Stimulated activated CD4-positive, alpha-beta T cell treated with anti-CD3 and anti-CD28 coated beads, Interleukin-15, amount 100 ng/mL, for 1 hour (primary cell): ENCODE results near the gene MRPS9.
A peak's percentile ranks its signal among the peaks of the same experiment; 100 is the strongest.

Experiments used
- DNase-seq, 2 donors: peaks; one replicate each; pipeline ENCODE4 v3.0.0-alpha.2; 2020; ENCODE audit warnings: low read depth in 1 of 2, low spot score in 1 of 2

MRPS9 gene

DNA sequence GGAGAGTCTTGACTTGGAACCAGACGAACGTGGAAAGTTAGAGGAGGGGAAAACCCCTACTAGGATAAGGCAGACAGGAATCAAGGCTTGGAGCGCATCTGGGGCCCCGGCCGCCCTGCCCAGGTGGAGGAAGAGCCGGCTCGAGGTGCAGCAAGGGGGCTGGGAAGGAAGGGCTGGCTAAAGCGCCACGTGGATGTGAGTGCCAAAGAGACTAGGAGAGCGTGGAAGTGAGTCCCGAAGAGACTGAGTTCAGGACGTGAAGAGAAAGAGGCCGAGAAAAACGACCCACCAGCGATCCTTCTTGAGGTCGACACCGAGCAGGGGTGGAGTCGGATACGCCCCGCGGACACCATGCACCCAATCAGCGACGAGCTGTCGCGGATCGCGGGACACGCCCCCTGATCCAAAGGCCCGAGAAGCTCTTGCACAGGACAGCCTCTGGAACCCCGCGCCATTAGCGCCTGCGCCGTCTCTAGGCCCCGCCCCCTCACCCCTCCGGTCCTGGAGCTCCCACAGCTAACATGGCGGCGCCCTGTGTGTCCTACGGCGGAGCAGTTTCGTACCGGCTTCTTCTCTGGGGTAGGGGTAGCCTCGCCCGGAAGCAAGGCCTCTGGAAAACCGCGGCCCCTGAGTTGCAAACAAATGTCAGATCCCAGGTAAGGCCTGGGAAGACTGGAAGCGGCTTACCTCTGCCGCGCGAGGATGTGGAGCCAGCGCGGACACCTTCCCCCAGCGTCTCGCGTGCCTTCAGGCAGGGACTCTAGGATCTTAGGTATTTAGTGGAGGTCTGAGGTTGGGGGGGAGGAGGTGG, at the start of gene MRPS9:
TSS of gene MRPS9 (plus strand) at position 498 of the 811 bp plus-strand sequence. CDS start at position 522, 24 bp downstream.
- DNase-seq: peak; percentile 95 to 97

DNA sequence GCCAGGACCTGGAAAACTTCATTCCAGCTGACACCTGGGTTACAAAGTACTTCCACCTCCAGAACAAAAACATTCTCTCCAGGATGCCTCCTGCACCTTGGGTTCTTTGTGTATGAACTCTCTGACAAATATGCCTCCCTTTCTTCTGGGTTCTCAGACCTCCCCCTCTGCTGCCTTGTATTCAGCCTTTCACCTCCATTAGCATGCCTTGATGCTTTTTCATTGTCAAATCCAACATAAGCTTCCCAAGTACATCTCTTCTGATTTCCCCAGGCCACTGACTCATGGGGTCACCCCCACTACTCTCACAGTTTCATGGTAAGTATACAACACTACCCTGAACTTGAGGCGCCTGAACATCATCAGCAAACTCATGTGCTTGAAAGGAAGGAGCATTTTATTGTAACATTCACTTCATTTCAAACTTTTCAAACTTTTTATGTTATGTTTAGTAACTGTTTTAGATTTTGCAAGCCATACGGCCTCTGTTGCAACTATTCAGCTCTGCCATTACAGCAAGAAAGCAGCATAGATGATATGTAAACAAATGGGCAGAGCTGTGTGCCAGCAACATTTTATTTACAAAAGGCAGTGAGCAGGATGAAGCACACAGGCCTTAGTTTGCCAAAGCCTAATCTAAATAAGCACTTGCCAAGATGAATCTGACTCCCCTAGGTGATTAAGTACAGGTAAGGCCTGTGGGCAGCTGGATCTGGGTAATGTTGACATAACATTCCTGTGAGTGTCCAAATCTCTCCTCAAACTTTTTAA, 32.5 kb upstream of the MRPS9 start:
- DNase-seq: no peak

DNA sequence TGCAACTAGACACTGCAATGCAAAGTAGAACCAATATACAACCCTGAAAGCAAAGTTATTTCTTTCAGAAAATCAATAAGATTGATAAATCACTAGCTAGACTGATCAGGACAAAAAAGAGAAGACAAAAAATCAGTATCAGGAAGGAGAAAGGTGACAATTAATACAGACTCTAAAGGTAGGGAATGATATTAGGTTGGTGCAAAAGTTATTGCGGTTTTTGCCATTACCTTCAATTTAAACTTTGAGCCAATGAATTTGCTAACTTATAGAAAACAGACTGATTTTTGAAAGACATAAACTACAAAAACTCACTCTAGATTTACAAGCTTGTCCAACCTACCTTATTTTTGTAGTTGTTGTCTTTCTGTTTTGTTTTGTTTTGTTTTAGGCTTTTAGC, 30.5 kb upstream of the MRPS9 start:
- DNase-seq: no peak

DNA sequence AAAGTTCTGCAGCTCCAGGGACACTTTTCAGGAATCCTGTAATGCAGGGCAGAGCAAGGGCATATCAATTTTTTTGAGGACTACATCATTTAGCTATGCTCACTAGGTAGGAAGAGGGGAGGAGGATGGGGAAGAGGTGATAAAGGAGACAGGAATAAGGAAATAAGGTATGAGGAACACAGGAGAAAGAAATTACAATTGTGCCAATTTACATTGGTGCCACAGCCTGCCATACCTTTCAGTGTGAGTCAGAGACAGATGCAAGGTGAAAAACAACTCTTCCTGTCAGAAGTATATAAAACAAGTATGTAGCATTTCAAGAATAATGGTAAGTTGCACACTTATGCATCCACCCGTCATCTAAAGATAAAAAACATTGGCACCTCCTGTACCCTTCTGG, 5.4 kb upstream of the MRPS9 start:
- DNase-seq: no peak

DNA sequence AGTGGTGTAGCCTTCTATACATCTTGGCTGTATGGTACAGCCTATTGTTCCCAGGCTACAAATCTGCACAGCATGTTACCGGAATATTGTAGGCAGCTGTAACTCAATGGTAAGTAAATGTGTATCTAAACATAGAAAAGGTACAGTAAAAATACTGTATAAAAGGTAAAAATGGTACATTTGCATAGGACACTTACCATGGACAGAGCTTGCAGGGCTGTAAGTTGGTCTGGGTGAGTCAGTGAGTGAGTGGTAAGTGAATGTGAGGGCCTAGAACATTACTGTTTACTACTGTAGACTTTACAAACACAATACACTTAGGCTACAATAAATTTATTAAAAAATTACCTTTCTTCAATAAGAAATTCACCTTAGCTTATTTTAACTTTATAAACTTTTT, 3.7 kb upstream of the MRPS9 start:
- no peak for DNase-seq

DNA sequence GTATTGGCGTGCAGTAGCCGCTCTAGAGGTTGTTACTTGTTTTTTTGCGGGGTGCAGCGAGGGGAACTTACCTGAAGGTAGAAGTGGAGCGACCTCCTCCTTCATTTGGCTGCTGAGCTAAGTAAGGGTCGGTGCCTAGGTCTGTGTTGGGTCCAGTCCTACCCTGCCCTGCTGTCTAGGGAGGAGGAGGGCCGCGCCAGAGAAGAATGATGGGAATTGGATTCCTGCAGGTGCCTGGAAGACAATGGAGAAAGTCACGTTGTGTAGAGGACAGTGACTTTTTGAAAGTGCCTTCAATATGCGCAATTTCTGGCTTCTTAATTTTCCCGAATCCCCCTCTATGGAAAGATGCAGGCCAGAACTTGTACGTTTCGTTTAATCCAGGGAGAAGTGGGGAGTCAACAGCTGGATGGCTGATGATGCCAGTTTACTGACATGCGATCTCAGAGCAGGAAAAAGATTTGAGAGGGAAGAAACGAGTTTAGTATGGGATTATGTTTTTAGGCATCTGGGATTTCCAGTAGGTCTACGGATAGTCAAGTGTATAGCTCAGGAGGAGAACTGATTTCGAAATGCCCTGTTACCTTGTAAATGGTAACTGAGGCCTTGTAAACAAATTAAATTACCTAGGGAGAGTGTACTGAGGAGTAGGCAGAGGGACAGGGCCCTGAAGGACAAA, 653 bp downstream of the MRPS9 start:
- no peak for DNase-seq

DNA sequence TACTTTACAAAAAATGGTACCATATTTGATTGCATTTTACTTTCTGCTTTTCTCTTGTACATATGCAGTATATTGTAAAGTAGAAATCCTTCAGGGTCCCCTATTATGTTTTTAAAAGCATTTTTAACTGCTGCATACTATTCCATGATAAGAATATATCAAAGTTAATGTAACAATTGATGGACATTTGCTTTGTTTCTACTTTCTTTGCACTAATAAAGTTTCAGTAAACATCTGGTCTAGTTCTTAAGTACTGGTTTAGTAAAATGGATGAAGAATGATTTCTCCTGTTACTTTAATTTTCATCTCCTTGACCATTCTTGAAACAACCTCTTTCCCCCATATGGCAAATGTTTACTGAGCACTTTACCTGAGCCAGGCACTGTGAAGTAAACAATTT, 1.7 kb downstream of the MRPS9 start:
- DNase-seq: no peak

DNA sequence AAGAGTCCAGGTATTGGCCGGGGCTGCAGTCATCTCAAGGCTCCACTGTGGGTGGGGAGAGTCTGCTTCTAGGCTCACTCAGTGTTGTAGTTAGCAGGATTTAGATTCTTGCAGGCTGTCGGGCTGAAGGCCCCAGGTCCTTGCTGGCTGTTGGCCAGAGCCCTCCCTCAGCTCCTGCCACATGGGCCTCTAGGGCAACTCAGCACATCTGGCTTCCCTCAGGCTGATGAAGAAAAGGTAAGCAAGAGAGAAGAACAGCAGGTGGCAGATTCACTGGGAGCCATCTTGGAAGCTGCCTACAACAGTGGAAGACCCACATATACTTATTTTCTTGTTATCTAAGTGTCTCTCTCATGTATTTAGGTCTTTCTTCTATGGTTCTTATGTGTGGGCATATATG, 4.3 kb downstream of the MRPS9 start:
- no peak for DNase-seq

DNA sequence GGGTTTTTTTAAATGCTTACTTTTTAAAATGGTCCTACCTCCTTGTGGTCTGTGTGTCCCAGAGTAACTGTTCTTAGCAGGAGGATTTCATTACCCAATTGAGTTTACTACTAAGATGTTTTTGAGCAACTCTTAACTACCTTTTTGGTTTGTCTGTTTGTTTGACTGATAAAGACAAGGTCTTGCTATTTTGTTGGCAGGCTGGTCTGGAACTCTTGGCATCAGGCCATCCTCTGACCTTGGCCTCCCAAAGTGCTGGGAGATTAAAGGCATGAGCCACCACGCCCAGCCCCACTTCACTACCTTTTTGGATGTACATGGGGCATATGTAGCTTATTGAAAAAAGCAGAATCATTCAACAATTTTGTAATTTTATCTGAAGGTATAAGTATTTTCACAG, 14.9 kb downstream of the MRPS9 start:
- no peak for DNase-seq

DNA sequence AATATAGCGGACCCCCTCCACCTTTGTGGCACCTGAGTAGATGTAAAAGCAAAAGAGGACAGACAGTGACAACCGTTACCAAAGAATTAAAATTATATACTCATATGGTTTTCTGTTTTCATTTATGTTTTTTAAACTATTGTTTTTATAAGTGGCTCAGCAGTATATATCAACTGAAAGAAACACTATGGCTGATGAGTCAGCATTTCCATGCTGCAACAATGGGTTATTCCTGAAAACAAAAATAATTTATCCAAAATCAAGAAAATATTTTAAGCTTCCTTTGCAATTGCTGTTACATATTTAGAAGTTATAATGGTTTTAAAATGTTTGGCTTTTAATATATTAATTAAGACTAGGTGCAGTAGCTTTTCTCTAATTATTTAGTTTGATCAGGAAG, 17.7 kb downstream of the MRPS9 start:
- no peak for DNase-seq

DNA sequence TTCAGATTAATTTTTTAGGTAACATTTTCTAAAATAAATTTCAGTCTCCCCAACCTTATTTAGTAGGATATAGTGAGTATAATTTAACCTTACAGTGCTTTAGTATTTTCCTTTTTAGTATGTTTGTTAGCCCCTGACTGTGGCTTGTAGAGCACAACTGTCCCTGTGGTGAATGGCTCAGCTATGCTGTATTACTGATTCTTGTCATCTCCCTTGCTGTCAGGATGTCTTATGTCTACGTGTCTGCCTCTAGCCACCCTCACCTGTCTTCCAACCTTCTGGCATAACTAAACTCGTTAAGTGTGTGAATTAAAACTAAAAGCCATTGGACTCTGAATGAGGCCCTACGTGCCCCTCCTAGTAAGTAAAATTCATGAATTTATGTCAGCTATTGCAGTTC, 18.4 kb downstream of the MRPS9 start:
- DNase-seq: no peak

DNA sequence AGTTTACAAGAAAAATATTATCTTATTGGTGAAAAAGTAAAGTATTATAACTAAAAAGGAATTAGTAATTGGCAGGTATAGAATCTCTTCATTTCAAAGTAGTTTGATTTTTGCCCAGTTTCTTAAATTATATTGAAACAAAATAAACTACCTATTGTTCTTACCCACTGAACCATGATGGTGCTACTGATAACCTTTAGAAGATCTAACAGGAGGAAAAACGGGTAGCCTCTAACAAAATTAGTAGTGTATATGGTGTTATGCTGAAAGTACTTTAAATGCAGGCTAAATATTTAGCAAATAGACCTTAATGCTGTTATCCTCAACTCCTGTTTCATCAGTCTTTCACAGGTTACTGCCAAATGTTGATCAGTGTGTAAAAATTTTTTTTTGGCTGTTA, 19.1 kb downstream of the MRPS9 start:
- no peak for DNase-seq

DNA sequence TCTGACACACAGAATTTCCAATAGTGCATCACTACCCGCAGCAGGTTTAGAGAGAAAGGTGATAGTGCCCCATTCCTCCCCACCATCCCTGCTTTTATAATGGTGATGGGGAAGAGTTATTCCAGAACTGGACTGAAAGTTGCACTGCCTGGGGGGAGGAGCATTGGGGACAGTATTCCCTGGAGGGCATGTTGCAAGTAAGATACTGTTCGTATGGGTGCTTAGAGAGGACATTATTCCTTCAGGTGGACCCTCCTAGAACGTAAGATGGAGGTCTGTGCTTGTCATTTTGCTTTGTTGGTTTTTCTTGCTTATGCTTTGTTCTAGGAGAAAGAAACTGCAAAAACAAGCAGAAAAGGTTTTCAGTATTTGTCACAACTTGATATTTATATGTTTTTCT, 23.7 kb downstream of the MRPS9 start:
- DNase-seq: no peak

DNA sequence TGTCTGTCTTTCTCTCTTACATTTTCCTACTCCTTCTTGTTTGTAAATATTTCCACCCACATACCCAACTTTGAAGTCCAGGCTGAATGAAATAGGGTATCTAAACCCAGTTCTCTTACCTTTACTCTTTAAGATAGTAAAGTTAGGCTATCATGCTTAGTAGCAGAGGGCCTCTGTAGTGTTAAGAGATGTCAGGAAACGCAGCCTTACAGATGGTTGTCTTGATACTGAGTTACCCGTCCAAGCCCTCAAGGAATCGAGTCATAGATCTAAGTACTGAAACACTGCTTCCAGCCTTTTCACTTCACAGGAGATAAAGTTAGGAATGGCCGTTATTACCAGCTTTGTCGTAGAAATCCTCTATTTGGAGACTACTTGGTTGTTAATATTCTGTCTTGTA, 24.3 kb downstream of the MRPS9 start:
- DNase-seq: no peak

DNA sequence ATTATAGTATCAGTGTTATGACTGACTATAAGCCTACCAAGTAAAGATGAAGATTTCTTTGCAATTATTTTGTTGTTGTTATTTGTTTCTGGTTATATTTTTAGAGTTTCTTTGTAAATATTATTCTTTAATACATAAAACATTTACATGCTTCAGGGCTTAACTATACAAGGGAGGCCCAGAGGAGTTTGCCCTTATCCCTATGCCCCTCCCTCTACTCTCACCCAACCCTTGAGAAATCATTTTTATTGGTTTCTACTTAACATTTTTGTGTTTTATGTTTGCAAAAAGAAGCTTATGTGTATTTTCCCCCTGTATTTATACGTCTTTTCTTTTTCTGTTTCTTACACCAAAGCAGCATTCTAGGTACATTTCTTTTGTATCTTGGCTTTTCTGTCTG, 30.5 kb downstream of the MRPS9 start:
- no peak for DNase-seq

DNA sequence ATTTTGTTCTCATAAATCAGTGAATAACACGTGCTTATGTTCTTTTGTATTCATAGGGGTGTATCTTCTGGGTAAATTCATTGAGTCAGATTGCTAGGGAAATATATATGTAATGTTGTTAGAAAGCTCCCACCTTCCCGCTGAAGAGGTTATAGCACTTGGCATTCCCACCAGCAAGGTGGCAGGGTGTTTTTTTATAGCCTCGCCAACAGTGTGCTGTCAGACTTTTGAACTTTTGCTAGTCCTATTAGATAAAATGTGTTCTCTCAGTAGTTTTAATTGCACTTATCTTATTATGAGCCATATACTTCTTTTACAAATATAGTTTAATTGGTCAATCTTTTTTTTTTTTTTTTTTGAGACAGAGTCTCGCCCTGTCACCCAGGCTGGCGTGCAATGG, 31.0 kb downstream of the MRPS9 start:
- no peak for DNase-seq

DNA sequence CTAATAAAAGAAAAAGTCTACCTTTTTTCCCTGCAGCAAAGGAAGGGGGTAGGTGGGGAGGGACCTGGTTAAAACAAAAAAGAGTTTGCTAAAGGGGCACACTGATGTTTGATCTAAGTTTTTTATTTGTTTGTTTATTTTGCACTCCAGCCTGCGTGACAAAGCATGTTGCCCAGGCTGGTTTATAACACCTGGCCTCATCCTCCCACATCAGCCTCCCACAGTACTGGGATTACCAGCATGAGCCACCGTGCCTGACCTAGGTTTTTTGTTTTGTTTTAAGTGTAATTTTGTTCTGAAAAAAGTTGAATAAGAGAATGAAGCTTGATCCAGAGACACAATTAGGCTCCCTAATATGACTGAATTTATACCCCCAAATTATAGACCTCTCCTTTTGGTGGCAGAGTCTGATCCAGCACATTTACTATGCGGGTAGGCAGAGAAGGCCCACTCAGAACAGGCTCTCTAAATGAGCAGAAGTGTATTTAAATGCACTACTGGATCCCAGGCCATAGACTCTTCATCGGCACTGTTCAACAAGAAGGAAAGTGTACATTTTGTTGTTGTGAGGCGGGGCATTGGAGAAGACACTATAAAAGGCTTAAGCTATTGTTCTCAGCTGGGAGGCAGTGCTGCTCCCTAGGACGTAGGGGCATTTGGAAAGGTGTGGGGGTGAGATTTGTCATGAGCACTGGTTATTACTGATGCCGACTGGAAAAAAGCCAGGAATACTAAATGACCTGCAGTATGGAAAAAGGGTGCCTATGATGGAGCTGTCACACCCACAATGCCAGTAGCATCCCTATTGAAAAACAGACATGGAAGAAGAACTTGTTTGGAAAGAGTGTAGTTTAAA, 32.4 kb downstream of the MRPS9 start:
- no peak for DNase-seq

DNA sequence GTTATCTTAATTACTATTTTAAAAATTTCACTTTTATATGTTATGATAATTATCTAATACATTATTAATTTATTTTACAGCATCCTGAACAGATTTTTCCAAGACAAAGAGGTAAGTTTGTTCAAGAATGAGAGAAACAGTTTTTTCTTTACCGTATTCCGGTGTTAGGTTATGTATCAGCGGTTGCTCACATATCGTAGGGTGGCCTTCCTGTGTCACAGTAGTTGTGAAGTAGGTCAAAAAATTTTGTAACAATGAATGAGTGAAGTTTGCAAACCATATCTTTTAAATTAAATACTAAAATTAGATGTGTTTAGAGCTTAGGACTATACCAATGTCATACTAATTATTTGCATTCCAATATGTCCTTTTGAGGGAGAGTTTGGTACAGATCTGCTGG, 33.5 kb downstream of the MRPS9 start:
- no peak for DNase-seq

DNA sequence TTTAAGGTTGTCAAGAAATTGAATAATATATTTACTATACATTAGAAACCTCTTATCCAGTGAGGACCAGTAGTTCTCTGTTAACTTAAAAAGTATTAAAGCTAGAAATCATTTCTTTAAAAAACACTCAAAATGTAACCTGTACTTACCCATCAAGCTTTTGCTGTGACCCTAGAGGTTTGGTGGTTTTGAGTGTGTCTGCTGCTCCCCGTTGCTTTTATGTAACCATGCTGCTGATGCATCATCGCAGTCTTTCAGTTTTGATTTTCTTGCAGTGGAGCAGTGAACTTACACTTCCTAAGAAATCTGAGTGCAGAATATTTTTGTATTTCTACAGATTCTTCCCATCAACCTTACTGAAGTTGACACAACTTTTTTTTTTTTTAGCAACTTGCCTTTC, 34.2 kb downstream of the MRPS9 start:
- DNase-seq: no peak

DNA sequence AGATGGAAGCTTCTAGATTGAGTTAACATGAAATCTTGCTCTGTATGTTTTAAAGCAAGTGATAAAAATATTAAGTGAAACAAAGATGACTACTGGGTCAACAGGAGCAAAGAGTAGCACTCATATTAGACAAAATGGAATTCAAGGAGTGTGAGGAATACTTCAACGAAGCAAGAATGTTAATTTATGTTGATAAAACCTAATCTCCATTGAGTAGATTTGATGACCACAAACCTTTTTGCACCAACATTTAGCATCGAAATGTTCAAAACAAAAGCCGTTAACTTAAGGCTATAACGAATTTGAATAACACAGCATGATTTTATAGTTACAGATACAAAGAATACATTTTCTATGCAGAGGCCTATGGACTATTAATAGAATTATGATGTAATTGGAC, 35.7 kb downstream of the MRPS9 start:
- no peak for DNase-seq

DNA sequence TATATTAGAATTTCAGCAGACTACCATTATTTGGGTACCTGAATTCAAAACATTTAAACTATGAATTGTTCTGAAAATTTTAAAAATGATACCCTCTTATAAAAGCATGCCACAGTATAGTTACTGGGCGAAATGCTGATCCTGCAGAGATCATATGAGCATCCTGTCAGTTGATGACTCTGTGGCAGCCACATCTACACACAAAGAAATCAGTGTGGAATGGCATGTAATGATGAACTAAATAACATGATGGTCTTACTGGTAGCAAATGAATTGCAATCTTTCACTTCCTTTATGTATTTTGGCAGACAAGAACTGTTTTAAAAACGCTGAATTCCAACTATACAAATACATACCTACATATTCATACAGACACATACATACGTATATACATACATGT, 38.3 kb downstream of the MRPS9 start:
- no peak for DNase-seq
